GM12892 (cell line): Measurements from ENCODE around the gene ANTXRL.
"Not testable (repeated sequence)": the region's sequence is repeated elsewhere in the genome, so short reads cannot be mapped to it uniquely, and the experiment has no call there.

Experiments used
- DNase-seq: peaks from one replicate; pipeline ENCODE4 v3.0.0; 2011; ENCODE audit not compliant: insufficient read length
- FAIRE-seq: peaks from 2 replicates; lab custom pipeline; 2011; peaks lifted over from hg19 to GRCh38; lab: Jason Lieb, UNC
- POLR2A ChIP-seq: IDR thresholded peaks from 2 replicates; pipeline ENCODE4 v1.6.1; 2011; ENCODE audit warnings: low read depth, low read length, control low read depth
- POLR2AphosphoS5 ChIP-seq: IDR thresholded peaks from 2 replicates; pipeline ENCODE4 v1.6.1; 2011; ENCODE audit warnings: low read depth, low read length, control low read depth
- TAF1 ChIP-seq: IDR thresholded peaks from 2 replicates; pipeline ENCODE4 v1.6.1; 2011; ENCODE audit warnings: low read depth, mild to moderate bottlenecking, control low read depth, low read length, borderline replicate concordance

ANTXRL gene

GRCh38 chr10:46293228-46293627 lies 6.4 kb downstream of the ANTXRL start:
- FAIRE-seq (no peak), DNase-seq (no peak)
- TF ChIP-seq TAF1 (no peak), POLR2AphosphoS5 (no peak), POLR2A (no peak)

GRCh38 chr10:46293832-46294640 lies 7.2 kb downstream of the ANTXRL start:
- no peak for FAIRE-seq
- TF ChIP-seq POLR2A (no peak), POLR2AphosphoS5 (no peak), TAF1 (no peak)

GRCh38 chr10:46294641-46295220 lies 7.9 kb downstream of the ANTXRL start:
- TF ChIP-seq POLR2AphosphoS5 (no peak), POLR2A (no peak), TAF1 (no peak)
- DNase-seq (no peak), FAIRE-seq (no peak)

More at GRCh38 chr10:46293832-46294640, 7.2 kb downstream of the ANTXRL start:
- DNase-seq: no peak

- FAIRE-seq: not testable (repeated sequence)
Measured at GRCh38 chr10:46295350-46296010, 8.7 kb downstream of the ANTXRL start.

GRCh38 chr10:46296086-46296485 lies 9.3 kb downstream of the ANTXRL start:
- FAIRE-seq, DNase-seq: not testable (repeated sequence)

More at GRCh38 chr10:46295350-46296010, 8.7 kb downstream of the ANTXRL start:
- DNase-seq: not testable (repeated sequence)

- no peak for FAIRE-seq
- TF ChIP-seq POLR2A (no peak), TAF1 (no peak), POLR2AphosphoS5 (no peak)
- no peak for DNase-seq
Measured at GRCh38 chr10:46296641-46297141, 9.9 kb downstream of the ANTXRL start.

GRCh38 chr10:46297406-46298204 lies 10.8 kb downstream of the ANTXRL start:
- no peak for FAIRE-seq
- TF ChIP-seq POLR2AphosphoS5 (no peak), POLR2A (no peak), TAF1 (no peak)
- no peak for DNase-seq

- DNase-seq (no peak), FAIRE-seq (no peak)
- TF ChIP-seq POLR2A (no peak), TAF1 (no peak)
Measured at GRCh38 chr10:46298477-46299285, 11.9 kb downstream of the ANTXRL start.

GRCh38 chr10:46299286-46299535 lies 12.4 kb downstream of the ANTXRL start:
- no peak for DNase-seq
- TF ChIP-seq POLR2AphosphoS5: no peak
- FAIRE-seq: no peak

- TF ChIP-seq POLR2AphosphoS5: no peak
- TF ChIP-seq TAF1: no peak
- TF ChIP-seq POLR2A: no peak
- no peak for FAIRE-seq
- no peak for DNase-seq
Measured at GRCh38 chr10:46299536-46300369, 13.0 kb downstream of the ANTXRL start.

GRCh38 chr10:46300370-46300711 lies 13.5 kb downstream of the ANTXRL start:
- not testable (repeated sequence) for FAIRE-seq, DNase-seq
